Fibroblast of skin of right biceps (primary cell): ENCODE results near the gene HOMER3.
"Not testable (repeated sequence)": the region's sequence is repeated elsewhere in the genome, so short reads cannot be mapped to it uniquely, and the experiment has no call there.

Experiments used
- DNase-seq: peaks from one replicate; pipeline ENCODE4 v3.0.0-alpha.2; 2013

The HOMER3 gene

DNA sequence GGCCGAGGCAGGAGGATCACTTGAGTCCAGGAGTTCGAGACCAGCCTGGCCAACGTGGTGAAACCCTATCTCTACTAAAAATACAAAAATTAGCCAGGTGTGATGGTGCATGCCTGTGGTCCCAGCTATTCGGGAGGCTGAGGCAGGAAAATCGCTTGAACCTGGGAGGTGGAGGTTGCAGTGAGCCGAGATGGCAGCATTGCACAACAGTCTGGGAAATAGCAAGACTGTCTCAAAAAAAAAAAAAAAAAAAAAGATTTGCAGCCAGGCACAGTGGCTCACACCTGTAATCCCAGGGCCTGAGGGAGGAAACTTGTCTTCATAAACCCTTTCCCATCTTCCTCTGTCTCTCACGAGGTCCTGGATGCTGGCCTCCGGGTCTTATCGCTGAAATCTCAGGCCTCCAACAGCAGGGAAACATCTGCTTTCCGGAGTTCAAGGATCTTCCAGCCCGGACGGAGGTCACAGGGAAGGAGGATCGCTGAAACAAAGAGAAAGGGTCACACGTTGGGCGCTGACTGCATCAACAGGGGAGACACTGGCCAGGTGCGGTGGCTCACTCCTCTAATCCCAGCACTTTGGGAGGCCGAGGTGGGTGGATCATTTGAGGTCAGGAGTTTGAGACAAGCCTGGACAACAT is 11.5 kb upstream of the HOMER3 start:
- DNase-seq, result not testable (repeated sequence)

DNA sequence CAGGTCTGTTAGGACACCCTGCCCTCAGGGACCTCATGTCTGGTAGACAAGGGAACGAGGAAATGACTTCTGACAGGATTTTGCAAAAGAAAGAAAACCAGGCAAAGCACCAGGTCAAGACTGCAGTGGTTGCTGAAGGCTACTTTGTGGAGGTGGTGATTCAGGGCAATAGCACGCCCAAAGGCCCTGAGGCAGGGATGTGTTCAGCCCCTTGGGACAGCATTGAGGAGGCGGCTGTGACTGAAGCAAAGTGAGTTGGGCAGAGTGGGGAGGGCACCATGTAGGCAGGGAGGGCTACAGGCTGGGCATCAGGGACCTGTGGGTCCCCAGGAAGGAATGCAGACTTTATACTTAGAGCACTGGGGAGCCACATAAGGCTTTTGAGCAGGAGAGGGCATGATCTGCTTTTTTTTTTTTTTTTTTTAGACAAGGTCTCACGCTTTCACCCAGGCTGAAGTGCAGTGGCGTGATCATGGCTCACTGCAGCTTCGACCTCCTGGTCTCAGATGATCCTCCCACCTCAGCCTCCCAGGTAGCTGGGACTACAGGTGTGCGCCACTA is 10.8 kb upstream of the HOMER3 start:
- peak; percentile 12 for DNase-seq

DNA sequence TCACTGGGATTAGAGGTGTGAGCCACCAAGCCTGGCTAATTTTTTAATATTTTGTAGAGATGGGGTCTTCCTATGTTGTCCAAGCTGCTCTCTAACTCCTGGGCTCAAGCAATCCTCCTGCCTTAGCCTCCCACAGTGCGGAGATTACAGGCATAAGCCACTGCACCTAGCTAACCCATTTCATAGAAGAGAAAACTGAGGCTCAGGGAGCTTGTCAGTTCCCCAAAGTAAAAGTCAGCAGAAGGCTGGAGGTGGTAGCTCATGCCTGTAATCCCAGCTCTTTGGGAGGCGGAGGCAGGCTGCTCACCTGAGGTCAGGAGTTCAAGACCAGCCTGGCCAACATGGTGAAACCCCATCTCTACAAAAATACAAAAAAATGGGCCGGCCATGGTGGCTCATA is 8.8 kb upstream of the HOMER3 start:
- no peak for DNase-seq

DNA sequence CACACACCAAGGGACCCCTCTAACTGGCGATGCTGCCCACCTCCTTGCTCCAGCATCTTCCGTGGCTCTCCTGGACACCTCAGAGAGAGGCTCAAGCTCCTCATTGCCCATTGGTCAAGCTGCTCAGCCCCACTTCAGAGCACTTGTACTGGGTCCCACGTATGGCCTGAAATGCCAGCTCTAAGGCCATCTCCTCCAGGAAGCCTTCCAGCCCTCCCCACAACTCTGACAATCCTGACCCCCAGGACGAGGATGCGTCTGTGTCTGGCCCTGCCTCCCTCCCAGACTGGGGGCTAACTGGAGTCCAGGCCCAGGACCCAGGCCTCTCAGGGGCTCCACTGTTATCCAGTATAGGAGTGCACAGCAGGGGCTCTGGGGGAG is 7.9 kb upstream of the HOMER3 start:
- DNase-seq, result no peak

DNA sequence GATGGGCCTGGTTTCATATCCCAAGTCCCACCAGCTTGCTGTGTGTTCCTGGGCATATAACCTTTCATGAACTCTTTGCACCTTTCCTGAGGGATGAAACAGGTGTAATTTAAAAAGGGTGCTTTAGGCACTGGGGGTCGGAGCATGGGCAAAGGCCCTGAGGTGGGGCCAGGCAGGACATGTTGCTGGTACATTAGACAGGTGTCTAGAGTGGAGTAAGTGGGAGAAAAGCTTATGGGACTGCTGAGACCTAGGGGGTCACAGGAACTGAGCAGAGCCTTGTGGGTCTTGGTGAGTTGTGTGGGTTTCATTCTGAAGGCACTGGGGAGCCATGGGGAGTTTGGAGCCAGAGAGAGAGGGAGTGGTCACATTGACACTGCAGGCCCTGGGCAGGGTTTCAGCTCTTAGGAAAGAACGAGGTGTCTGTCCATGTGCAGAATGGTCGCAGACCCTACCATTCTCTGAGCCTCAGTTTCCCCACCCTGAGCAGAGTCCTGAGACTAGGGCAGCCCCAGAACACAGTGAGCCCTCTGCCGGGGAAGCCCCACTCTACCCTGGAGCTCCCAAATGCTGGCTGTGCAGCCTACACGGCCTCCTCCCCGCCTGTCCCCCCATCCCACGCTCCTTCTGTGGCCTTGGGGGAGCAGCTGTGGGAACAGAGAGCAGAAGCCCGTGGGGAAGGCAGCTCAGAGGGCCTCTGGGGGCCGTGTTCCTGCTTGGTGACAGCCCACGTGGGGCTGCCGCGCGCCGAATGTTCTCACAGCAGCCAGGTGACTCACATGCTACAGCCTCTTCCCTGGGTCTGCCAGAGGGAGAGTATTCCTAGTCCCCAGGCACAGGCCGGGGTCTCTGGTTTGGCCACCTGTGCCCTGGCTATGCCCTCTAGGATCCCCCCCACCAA is 7.3 kb upstream of the HOMER3 start:
- DNase-seq, result no peak

DNA sequence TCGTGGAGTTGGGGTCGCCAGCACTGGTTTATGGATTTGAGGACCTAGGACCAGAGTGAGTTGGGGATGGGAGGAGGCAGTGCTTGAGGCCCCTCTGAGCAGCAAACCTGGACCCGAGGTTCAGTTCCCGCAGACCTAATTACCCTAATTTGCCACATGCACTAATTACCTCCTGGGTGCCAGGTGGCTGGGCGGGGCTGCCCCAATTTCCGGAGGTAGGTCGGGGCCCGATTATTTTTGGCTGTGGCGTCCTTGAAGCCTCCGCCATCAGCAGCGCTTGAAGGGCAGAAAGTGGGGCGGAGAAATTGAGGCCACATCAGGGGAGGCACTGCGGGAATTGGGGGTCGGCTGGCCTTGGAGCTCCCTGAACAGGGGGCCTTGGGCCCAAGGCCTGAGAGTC is 5.9 kb upstream of the HOMER3 start:
- no peak for DNase-seq

DNA sequence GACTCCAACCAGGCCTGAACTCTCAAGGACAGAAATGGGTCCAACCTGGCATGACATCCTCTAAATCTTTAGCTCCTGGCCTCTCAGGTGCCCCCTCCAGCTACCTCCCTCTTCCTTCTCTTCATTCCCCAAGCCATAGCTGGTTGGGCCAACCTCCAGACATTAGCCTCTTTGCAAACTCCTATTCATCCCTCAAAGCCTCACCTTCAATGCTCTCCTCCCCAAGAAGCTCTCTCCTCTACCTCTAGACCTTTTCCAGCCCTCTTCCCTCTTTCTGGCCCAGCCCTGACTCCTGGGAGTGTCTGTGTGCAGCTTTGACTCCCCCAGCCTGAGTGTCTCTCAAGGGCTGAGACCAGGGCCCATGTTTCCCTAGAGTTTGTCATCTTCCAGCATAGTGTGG is 5.3 kb upstream of the HOMER3 start:
- no peak for DNase-seq

DNA sequence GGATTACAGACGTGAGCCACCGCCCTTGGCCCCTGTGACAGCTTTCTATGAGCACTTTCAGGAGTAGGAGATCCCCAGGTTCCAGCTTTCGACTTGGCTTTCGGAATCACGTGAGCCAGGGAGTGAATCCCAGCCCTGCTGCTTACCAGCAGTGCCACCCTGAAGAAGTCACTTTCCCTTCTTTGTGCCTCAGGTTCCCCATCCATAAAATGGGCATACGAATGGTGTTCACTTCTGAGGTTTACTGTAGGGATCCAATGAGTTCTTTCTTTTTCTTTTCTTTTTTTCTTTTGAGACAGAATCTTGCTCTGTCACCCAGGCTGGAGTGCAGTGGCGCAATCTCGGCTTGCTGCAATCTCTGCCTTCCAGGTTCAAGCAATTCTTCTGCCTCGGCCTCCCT is 4.3 kb upstream of the HOMER3 start:
- DNase-seq, result no peak

DNA sequence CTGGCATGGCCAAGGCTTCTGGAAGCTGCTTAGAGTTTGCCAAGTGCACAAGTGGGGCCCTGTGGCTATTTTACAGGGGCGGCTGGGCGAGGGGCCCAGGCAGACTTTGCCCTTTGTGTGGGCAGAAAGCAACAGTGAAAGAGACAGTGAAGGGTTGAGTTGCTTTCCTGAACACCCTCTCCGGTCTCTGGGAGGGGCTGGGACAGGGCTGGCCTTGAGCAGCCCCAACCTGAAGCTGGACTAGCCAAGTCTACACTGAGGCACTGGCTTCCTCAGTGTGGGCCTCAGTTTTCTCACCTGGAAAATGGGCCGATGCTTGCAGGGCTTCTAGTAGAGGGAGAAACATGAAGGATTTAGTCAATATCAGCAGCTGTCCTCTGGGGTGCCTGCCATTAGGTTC is 2.4 kb upstream of the HOMER3 start:
- DNase-seq, result no peak

DNA sequence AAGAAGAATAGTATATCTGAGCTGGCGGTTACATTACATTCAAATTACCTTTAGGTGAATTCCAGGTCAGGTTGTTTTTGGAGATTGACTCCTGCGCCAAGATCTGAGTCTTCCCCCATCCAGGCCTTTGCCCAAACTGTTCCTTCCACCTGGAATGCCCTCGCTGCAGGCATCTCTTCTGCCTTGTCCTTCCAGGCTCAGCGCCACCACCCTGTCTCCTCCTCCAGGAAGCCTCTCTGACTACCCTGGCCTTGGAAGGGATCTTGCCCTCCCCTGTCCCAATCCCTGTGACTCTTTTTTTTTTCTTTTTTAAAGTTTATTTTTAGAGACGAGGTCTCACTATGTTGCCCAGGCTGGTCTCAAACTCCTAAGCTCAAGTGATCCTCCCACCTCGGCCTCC is 1.7 kb upstream of the HOMER3 start:
- DNase-seq, result no peak

DNA sequence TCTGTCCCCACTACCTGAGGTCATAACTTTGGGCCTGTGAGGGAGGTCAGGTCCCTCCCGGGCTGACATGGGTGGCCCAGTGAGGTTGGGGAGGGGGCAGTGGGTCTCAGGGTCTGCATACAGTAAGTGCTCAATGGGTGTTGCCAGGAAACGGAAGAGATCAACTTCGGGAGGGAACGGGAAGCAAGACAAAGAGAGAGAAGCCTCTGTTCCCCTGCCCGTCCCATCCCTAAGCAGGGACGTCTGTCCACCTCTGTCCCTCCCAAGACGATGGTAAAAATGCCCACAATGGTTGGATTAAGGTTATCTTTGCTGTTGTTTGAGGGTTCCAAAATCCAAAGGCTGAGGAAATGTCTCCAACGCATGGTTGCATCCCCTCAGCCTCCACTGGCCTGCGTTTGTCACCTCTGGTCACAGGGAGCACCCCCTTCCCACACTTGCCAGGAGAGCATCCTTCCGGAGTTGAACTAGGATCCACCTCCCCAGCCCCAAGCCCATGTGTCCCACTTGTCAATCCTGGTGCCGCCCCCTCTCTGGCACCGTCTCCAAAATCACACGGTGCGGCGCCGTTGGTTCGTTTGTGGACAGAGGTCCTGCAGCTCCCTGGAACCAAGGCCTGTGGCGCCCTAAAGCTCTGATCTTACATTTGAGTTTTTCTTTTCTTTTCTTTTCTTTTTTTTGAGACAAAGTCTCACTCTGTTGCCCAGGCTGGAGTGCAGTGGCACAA is 774 bp upstream of the HOMER3 start:
- no peak for DNase-seq

DNA sequence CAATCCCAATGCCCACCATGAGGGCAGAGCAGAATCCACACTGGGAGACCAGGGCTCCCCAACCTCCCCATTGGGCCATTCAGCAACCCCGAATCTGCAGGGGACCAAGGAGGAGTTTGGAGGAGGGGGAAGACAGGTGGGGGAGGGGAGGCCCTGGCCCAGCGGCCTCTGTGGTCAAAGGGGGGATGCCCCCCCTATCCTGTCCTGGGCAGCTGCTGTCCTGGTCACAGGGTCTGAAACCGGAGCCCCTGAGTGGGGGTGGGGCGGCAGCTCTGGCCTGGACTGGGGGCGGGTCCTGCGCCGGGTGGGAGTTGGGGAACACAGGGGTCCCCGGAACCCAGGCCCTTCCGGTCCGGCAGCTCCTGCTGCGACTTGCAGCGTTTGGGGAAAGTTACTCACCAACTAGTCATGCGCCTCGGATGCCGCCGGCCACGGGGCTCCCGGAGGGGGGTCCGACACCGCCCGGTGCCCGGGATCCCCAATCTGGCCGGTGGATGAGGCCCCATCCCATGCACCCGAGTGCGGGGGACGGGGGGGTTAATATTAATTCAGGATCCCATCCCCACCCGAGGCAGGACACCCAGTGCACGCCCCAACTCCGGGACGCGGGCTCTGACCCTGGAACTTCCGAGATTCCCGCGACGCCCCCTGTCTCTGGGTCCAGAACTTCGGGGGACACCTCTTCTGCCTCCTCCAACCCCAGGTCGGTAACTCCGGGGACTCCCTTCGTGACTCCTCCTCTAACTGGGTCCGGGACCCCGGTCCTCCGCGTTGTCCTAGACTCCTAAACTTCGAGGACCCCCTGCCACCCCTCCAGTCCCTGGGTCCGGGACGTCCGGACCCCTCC is 872 bp downstream of the HOMER3 start:
- DNase-seq, result peak; percentile 64

DNA sequence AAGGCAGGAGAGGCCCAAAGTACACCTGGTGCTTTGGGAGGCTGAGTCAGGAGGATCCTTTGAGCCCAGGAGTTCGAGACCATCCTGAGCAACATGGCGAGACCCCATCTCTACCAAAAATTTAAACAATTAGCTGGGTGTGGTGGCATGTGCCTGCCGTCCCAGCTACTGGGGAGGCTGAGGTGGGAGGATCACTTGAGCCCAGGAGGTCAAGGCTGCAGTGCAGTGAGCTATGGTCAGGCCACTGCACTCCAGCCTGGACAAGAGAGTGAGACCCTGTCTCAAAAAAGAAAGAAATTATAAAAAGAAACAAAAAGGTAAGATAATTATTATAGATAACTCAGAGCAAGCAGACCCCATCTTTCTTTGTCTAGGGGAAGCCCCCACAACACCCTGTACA is 1.9 kb downstream of the HOMER3 start:
- DNase-seq, result no peak

DNA sequence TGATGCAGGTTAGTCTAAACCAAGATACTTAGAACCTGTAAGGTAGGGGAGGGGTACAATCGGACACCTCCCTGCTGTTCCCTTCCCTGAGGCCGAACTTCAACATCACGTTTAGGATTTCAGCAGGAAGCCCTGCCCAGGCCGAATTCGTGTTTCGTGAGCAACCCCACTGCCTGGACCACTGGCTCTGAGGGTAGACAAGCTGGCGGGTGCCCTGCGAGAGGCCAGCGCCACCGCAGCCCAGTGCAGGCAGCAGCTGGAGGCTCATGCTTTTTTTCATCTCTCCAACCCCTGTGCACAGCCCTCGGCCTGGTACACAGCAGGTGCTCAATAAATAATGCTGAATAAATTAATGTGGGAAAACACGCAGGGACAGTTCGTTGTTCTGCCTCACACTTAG is 7.7 kb downstream of the HOMER3 start:
- no peak for DNase-seq

DNA sequence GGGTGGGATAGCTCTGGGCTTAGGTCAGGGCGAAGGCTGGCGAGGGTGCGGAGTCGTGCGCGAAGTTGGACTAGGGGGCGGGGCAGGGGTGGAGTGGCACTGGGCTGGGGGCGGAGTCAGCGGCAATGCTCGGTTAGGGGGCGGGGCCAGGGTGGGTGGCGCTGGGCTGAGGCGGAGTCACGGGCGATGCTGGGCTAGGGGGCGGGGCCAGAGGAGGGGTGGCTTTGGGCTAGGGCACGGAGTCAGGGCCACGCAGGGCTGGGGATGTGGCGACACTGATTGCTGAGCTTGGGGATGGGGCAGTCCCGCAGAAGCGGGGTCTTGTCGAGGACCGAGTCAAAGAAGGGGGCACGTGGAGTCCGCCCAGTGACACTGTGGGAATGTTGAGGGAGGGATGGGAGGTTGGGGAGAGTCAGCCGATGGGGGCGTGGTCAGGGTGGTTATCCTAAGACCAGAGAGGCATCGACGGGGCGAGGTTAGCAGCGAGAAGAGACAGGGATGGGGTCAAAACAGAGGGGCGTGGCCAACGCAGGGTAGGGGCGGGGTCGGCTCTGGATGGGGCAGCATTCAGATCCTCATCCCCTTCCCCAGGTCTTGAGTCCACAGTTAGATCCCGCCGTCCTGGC is 8.7 kb downstream of the HOMER3 start:
- DNase-seq, result peak; percentile 50

DNA sequence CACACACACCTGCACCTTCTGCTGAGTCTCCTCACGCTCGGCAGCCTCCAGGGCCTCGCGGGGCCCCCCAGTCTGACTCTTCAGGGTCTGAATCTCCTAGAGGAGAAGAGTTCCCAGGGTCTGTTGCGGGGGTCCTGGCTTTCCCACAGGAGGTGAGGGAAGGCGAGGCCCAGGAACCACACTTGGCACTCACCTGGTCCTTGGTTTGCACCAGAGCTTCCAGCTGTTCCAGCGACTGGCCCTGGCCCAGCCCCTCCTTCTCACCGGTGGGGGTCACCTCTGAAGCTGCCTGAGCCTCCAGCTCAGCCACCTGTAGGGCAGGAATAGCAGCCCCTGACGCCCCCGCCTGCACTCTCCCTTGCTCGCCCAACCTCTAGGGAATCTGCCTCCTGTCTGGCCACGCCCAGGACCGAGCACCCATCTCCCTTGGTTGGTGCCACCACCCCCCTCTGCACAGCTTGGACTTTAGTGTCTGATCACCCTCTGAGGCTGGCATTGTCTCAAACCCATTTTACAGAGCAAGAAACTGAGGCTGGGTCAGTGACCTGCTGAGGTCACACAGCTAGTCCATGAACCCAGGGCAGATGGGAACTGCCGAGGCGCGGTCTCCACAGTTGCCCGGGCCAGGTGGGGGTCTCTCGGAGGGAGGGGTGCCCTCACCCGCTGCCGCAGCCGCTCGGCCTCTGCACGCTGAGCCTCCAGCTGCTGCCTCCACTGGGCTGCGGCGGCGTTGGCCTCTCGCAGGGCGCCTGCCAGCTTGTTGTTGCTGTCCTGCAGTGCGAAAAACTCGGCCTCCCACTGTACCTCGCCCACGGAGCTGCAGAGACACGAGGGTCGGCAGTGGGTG is 9.5 kb downstream of the HOMER3 start:
- no peak for DNase-seq

DNA sequence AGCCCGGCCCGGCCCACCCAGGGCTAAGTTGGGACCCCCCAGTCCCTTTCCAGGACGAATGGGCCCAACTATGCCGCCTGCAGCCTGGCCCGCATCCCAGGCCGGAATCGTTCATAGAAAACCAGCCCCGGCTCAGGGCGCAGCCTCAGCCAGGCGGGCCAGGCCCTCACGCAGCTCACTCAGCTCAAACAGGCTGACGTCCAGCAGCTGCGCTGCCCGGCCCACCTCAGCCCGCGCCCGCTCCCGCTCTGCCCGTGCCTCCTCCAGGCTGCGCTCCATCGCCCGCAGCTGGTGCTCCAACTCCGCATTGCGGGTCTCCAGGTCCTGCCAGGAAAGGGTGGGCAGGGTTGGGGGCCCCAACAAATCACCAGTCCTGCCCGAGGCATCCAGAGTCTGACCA is 11.7 kb downstream of the HOMER3 start:
- no peak for DNase-seq

DNA sequence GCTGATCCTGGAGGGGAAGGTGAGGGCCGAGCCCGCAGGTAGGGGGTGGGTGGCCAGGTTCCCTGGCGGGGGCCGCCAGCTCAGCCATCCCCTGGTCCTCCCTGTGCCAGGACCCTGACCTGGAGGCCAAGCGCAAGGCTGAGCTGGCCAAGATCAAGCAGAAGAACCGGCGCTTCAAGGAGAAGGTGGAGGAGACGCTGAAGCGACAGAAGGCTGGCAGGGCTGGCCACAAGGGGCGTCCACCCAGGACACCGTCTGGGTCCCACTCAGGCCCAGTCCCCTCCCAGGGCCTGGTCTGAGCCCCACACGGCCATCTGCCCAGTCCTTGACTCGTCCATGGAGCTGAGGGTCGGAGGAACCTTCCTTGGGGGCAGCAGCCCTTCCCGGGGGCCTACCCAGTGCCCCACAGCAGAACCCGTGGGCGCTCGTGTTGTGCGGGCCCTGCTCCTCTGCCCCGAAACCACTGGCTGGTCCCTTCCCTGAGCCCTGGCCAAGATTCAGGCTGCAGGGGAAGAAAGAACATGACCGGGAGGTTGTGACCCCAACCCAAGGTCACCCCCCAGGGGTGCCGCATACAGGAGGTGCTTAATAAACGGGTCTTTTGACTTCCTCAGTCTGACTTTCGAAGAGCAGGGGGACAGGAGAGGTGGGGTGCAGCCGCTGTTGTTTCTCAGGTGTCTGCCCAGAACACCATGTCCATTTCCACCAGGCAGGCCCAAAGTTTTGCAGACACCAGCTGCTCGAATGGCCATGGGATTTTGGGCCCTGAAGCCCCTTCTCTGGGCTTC is 12.8 kb downstream of the HOMER3 start:
- DNase-seq, result no peak

DNA sequence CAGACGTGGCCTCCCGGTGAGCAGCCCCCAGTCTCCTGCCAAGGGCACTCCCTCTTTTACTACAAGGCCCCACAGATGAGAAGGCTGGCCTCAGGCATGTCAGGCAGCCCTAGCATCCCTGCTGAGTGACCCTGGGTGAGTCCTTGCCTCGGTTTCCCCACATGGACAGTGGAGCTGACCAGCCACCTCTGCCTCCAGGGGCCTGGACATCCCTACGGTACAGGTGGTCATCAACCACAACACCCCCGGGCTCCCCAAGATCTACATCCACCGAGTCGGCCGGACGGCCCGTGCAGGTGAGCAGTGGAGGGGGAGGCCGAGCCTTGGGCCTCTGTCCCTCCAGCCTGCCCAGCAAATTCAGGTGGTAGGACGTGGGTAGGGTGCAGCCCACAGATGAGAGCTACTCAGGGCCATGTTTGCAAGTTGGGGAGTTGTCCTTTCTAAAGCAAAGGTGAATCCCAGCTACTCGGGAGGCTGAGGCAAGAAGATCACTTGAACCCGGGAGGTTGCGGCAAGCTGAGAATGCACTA is 16.3 kb downstream of the HOMER3 start:
- no peak for DNase-seq
